ENCODE data around the gene MYO6.
A peak's percentile ranks its signal among the peaks of the same experiment; 100 is the strongest.

The MYO6 gene

GRCh38 chr6:75830959-75831885 lies 82.2 kb downstream of the MYO6 start:
- DNase-seq: no peak

GRCh38 chr6:75834447-75834846 lies 85.4 kb downstream of the MYO6 start:
- DNase-seq: no peak

GRCh38 chr6:75842191-75842590 lies 93.2 kb downstream of the MYO6 start:
- DNase-seq: no peak

GRCh38 chr6:75842732-75843131 lies 93.7 kb downstream of the MYO6 start:
- DNase-seq: no peak

- no peak for DNase-seq
Measured at GRCh38 chr6:75843396-75843795, 94.4 kb downstream of the MYO6 start.

- DNase-seq: no peak
Measured at GRCh38 chr6:75848274-75848673, 99.2 kb downstream of the MYO6 start.

- no peak for DNase-seq
Measured at GRCh38 chr6:75849329-75850025, 100.4 kb downstream of the MYO6 start.

- DNase-seq: no peak
Measured at GRCh38 chr6:75850026-75850833, 101.2 kb downstream of the MYO6 start.

- no peak for DNase-seq
Measured at GRCh38 chr6:75852721-75853120, 103.7 kb downstream of the MYO6 start.

- no peak for DNase-seq
Measured at GRCh38 chr6:75853806-75854205, 104.8 kb downstream of the MYO6 start.

- peak; percentile 8 for DNase-seq
Measured at GRCh38 chr6:75855052-75855451, 106.0 kb downstream of the MYO6 start.

GRCh38 chr6:75856902-75857301 lies 107.9 kb downstream of the MYO6 start:
- DNase-seq: no peak

GRCh38 chr6:75863001-75863400 lies 114.0 kb downstream of the MYO6 start:
- DNase-seq: no peak

GRCh38 chr6:75863784-75864183 lies 114.7 kb downstream of the MYO6 start:
- DNase-seq: no peak

- no peak for DNase-seq
Measured at GRCh38 chr6:75864446-75864845, 115.4 kb downstream of the MYO6 start.

- DNase-seq: no peak
Measured at GRCh38 chr6:75870389-75870788, 121.3 kb downstream of the MYO6 start.

- no peak for DNase-seq
Measured at GRCh38 chr6:75874224-75874623, 125.2 kb downstream of the MYO6 start.

- no peak for DNase-seq
Measured at GRCh38 chr6:75876152-75876551, 127.1 kb downstream of the MYO6 start.

- no peak for DNase-seq
Measured at GRCh38 chr6:75880305-75880704, 131.3 kb downstream of the MYO6 start.

GRCh38 chr6:75882734-75883133 lies 133.7 kb downstream of the MYO6 start:
- DNase-seq: no peak

GRCh38 chr6:75884822-75885221 lies 135.8 kb downstream of the MYO6 start:
- DNase-seq: no peak

- DNase-seq: no peak
Measured at GRCh38 chr6:75892384-75892783, 143.3 kb downstream of the MYO6 start.

- peak; percentile 22 for DNase-seq
Measured at GRCh38 chr6:75893058-75893775, 144.2 kb downstream of the MYO6 start.
